Caco-2 (cell line): ENCODE results near the gene GPR65. TPM values are rescaled to one million over a fixed set of nuclear protein-coding genes. Genes with fewer than 3 reads are reported as not detected.

Source experiments
- BruUV-seq: library from RNA; stranded (reverse); fragments of 400-500 nt; replicated peaks from 2 replicates; lab custom pipeline; 2021; lab: Mats Ljungman, UMichigan
- CTCF ChIA-PET: fragments of 300-600 bp; sonication (Branson Sonifier 250); formaldehyde crosslinking; loops from one replicate; lab custom pipeline; 2022; ENCODE audit warnings: antibody characterized with exemption; lab: Charles Lee
- POLR2A ChIA-PET: fragments of 300-600 bp; sonication (Branson Sonifier 250); formaldehyde crosslinking; loops from one replicate; lab custom pipeline; 2022; ENCODE audit warnings: antibody characterized with exemption; lab: Charles Lee
- DNase-seq, 2 experiments: peaks; one replicate each; pipeline versions ENCODE4 v3.0.0 to v3.0.0-alpha.2; 2020 to 2022
- H3K27me3 ChIP-seq: replicated peaks from 2 replicates; pipeline ENCODE4 v1.6.0; 2011; ENCODE audit warnings: low read length; ENCODE audit not compliant: control insufficient read depth, insufficient read depth
- H3K36me3 ChIP-seq: 2 replicates; pipeline ENCODE4 v1.5.1; 2011; ENCODE audit warnings: low read length; ENCODE audit not compliant: control insufficient read depth, insufficient read depth
- H3K4me1 ChIP-seq: fragments of 250-450 bp; sonication (Bioruptor Pico); 2 replicates; pipeline ENCODE4 v1.5.1; 2020; ENCODE audit warnings: mild to moderate bottlenecking
- H3K4me3 ChIP-seq: 2 replicates; pipeline ENCODE4 v1.5.1; 2011; ENCODE audit warnings: low read depth, mild to moderate bottlenecking, control low read depth, low read length
- H3K9me3 ChIP-seq: fragments of 250-450 bp; sonication (Bioruptor Pico); 2 replicates; pipeline ENCODE4 v1.5.1; 2020; ENCODE audit warnings: mild to moderate bottlenecking, moderate library complexity
- H3K27ac Mint-ChIP-seq: one replicate; pipeline ENCODE4 v1.8.0; 2022; ENCODE audit warnings: mixed read lengths; ENCODE audit not compliant: unreplicated experiment
- H3K27me3 Mint-ChIP-seq: one replicate; pipeline ENCODE4 v1.8.0; 2022; ENCODE audit warnings: mixed read lengths; ENCODE audit not compliant: insufficient read depth, unreplicated experiment
- H3K36me3 Mint-ChIP-seq: one replicate; pipeline ENCODE4 v1.8.0; 2022; ENCODE audit warnings: mild to moderate bottlenecking, mixed read lengths; ENCODE audit not compliant: insufficient read depth, unreplicated experiment
- H3K4me1 Mint-ChIP-seq: one replicate; pipeline ENCODE4 v1.8.0; 2022; ENCODE audit warnings: low read depth, mixed read lengths; ENCODE audit not compliant: unreplicated experiment
- H3K4me3 Mint-ChIP-seq: one replicate; pipeline ENCODE4 v1.8.0; 2022; ENCODE audit warnings: mild to moderate bottlenecking, moderate library complexity, mixed read lengths; ENCODE audit not compliant: unreplicated experiment
- H3K9me3 Mint-ChIP-seq: one replicate; pipeline ENCODE4 v1.8.0; 2022; ENCODE audit warnings: mixed read lengths; ENCODE audit not compliant: unreplicated experiment
- CTCF ChIP-seq, 2 experiments: fragments of 200-600 bp in 1 of 2; IDR thresholded peaks; 1 replicate in 1 of 2; 2 replicates in 1 of 2; pipeline versions ENCODE4 v1.5.1 to v1.8.0; 2011 to 2022; ENCODE audit warnings: antibody characterized with exemption in 1 of 2, control low read depth in 1 of 2, inconsistent platforms in 1 of 2, low read depth in 1 of 2, low read length in 1 of 2, mild to moderate bottlenecking in 1 of 2, moderate library complexity in 1 of 2; ENCODE audit not compliant: insufficient read depth in 1 of 2, severe bottlenecking in 1 of 2, unreplicated experiment in 1 of 2
- intact Hi-C: fragments of 100-400 bp; cut with micrococcal nuclease; formaldehyde crosslinking; loops from one replicate; pipeline ENCODE4 v1.10.0; 2022; ENCODE audit not compliant: unreplicated experiment
- total RNA-seq: library from RNA; stranded (reverse); gene quantifications from 2 replicates; pipeline ENCODE4 v1.2.3, GENCODE V29; 2022

GPR65 gene
- total RNA-seq, 1 experiment from 2014 or later: not detected

GRCh38 chr14:87990682-87991081, 14.3 kb upstream of the GPR65 start:
- Mint-ChIP-seq H3K9me3 (no peaks in the 10 kb centered on the region), H3K4me1 (peaks cover 3% of the 10 kb centered on the region), H3K27ac (no peak overlapping the region), H3K36me3 (no peaks in the 10 kb centered on the region), H3K27me3 (no peaks in the 10 kb centered on the region), H3K4me3 (no peak overlapping the region)
- DNase-seq: no peak
- Histone ChIP-seq H3K4me3 (no peak overlapping the region), H3K36me3 (no peaks in the 10 kb centered on the region), H3K9me3 (no peaks in the 10 kb centered on the region), H3K27me3 (no peaks in the 10 kb centered on the region), H3K4me1 (peaks cover 5% of the 10 kb centered on the region)
- no TSS peak for BruUV-seq
- ChIA-PET POLR2A (no interaction called here), CTCF (no interaction called here)
- TF ChIP-seq CTCF (IDR thresholded peaks at IDR 0.05; ENCODE audit: insufficient read depth in 1 of 2, low read depth in 1 of 2, low read length in 1 of 2, severe bottlenecking in 1 of 2, unreplicated experiment in 1 of 2): no peak
- intact Hi-C loops: no loop called here

GRCh38 chr14:87992346-87992717, 12.6 kb upstream of the GPR65 start:
- H3K4me3 Mint-ChIP-seq: peak overlapping the region; percentile 72
- H3K36me3 Mint-ChIP-seq: no peaks in the 10 kb centered on the region
- H3K9me3 Mint-ChIP-seq: no peaks in the 10 kb centered on the region
- H3K36me3 ChIP-seq: no peaks in the 10 kb centered on the region
- peaks cover 13% of the 10 kb centered on the region for H3K4me1 Mint-ChIP-seq
- no peaks in the 10 kb centered on the region for H3K27me3 ChIP-seq
- peak overlapping the region; percentile 90 for H3K27ac Mint-ChIP-seq
- H3K9me3 ChIP-seq: no peaks in the 10 kb centered on the region
- TSS peak; percentile 63 for BruUV-seq
- H3K4me1 ChIP-seq: peaks cover 17% of the 10 kb centered on the region
- TF ChIP-seq CTCF (IDR thresholded peaks at IDR 0.05; ENCODE audit: insufficient read depth in 1 of 2, low read depth in 1 of 2, low read length in 1 of 2, severe bottlenecking in 1 of 2, unreplicated experiment in 1 of 2): no peak
- ChIA-PET CTCF (interaction anchor here (1.6 kb wide), 1 partner anchor 48 kb away, joined by 6 read pairs; no protein-coding TSS in a partner anchor), POLR2A (no interaction called here)
- H3K27me3 Mint-ChIP-seq: no peaks in the 10 kb centered on the region
- DNase-seq: no peak
- H3K4me3 ChIP-seq: peak overlapping the region; percentile 75
- intact Hi-C loops: no loop called here

- peaks cover 17% of the 10 kb centered on the region for H3K4me1 ChIP-seq
- BruUV-seq: no TSS peak
- no peaks in the 10 kb centered on the region for H3K36me3 ChIP-seq
- peaks cover 13% of the 10 kb centered on the region for H3K4me1 Mint-ChIP-seq
- peak within 1 kb of the TSS; percentile 72 for H3K4me3 Mint-ChIP-seq
- ChIA-PET CTCF (interaction anchor here (0.6 to 1.6 kb wide), 5 partner anchors 40 to 1020 kb away, joined by 3 to 7 read pairs (median 6); no protein-coding TSS in a partner anchor), POLR2A (interaction anchor here (0.8 kb wide), 1 partner anchor 277 kb away, joined by 4 read pairs; no protein-coding TSS in a partner anchor)
- intact Hi-C loops: loop anchor here (1.0 kb wide), 1 partner anchor 31 kb away; no protein-coding TSS in a partner anchor
- no peaks in the 10 kb centered on the region for H3K27me3 Mint-ChIP-seq
- H3K36me3 Mint-ChIP-seq: no peaks in the 10 kb centered on the region
- DNase-seq: peak; percentile 93
- H3K9me3 ChIP-seq: no peaks in the 10 kb centered on the region
- H3K27ac Mint-ChIP-seq: peak within 1 kb of the TSS; percentile 90
- no peaks in the 10 kb centered on the region for H3K9me3 Mint-ChIP-seq
- H3K4me3 ChIP-seq: peak within 1 kb of the TSS; percentile 75
- TF ChIP-seq CTCF (IDR thresholded peaks at IDR 0.05; ENCODE audit: insufficient read depth in 1 of 2, low read depth in 1 of 2, low read length in 1 of 2, severe bottlenecking in 1 of 2, unreplicated experiment in 1 of 2): no peak
- H3K27me3 ChIP-seq: no peaks in the 10 kb centered on the region
These were observed 12.0 kb upstream of the GPR65 start, which contains the start of gene GALC for GRCh38 chr14:87992718-87993628. TSS of gene GALC (minus strand) at chr14:87993182. CDS start at chr14:87993164, 18 bp downstream.
